Loucy (cell line): ENCODE results near the gene CCDC88A.
"Not testable (repeated sequence)": the region's sequence is repeated elsewhere in the genome, so short reads cannot be mapped to it uniquely, and the experiment has no call there.

Experiments
- EZH2phosphoT487 ChIP-seq: fragments of 200-600 bp; IDR thresholded peaks from 2 replicates; pipeline ENCODE4 v1.6.1; 2018; ENCODE audit warnings: antibody characterized with exemption, mild to moderate bottlenecking, moderate library complexity, borderline replicate concordance
- TF ChIP-seq, protein P1 (sequence below): fragments of 200-600 bp; sonication (generic); conservative IDR thresholded peaks from 2 replicates; pipeline ENCODE4 v1.5.1; 2014; ENCODE audit warnings: mild to moderate bottlenecking, antibody characterized with exemption, low read length

DNA sequence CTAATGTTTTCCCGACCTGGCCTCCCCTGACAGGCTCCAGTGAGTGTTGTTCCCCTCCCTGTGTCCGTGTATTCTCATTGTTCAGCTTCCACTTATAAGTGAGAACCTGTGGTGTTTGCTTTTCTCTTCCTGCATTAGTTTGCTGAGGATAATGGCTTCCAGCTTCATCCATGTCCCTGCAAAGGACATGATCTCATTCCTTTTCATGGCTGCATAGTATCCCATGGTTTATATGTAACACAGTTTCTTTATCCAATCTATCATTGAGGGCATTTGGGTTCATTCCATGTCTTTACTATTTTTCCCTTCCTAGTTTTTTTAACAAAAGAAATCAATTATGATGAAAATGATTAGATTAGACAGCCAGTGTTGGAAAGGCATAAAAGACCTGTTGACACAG, 63.5 kb downstream of the CCDC88A start:
- TF ChIP-seq, protein P1, sequence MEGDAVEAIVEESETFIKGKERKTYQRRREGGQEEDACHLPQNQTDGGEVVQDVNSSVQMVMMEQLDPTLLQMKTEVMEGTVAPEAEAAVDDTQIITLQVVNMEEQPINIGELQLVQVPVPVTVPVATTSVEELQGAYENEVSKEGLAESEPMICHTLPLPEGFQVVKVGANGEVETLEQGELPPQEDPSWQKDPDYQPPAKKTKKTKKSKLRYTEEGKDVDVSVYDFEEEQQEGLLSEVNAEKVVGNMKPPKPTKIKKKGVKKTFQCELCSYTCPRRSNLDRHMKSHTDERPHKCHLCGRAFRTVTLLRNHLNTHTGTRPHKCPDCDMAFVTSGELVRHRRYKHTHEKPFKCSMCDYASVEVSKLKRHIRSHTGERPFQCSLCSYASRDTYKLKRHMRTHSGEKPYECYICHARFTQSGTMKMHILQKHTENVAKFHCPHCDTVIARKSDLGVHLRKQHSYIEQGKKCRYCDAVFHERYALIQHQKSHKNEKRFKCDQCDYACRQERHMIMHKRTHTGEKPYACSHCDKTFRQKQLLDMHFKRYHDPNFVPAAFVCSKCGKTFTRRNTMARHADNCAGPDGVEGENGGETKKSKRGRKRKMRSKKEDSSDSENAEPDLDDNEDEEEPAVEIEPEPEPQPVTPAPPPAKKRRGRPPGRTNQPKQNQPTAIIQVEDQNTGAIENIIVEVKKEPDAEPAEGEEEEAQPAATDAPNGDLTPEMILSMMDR: not testable (repeated sequence)
- TF ChIP-seq EZH2phosphoT487: not testable (repeated sequence)
